Measurements from ENCODE around the gene KIAA0513. TPM values are rescaled to one million over a fixed set of nuclear protein-coding genes. Genes with fewer than 3 reads are reported as not detected.
A peak's percentile ranks its signal among the peaks of the same experiment; 100 is the strongest.

KIAA0513 gene
- total and polyA plus RNA-seq, 10 donors: 1.7 to 30.0 (median 21.9) TPM

- H3K27me3 ChIP-seq (replicated peaks in 1 of 7): no peaks in the 10 kb centered on the region
- H3K27ac ChIP-seq: peak overlapping the region in 1 of 8 donors; percentile 46
- no peaks in the 10 kb centered on the region for H3K9me3 ChIP-seq
- WGBS, 5 donors: 62 to 85% (median 71%) methylated on average over 15 of the region's 15 CpGs
- DNase-seq: no peak
- H3K4me3 ChIP-seq: no peak overlapping the region
- no peak for TF ChIP-seq POLR2A (IDR thresholded peaks at IDR 0.05)
- TF ChIP-seq, protein P1, sequence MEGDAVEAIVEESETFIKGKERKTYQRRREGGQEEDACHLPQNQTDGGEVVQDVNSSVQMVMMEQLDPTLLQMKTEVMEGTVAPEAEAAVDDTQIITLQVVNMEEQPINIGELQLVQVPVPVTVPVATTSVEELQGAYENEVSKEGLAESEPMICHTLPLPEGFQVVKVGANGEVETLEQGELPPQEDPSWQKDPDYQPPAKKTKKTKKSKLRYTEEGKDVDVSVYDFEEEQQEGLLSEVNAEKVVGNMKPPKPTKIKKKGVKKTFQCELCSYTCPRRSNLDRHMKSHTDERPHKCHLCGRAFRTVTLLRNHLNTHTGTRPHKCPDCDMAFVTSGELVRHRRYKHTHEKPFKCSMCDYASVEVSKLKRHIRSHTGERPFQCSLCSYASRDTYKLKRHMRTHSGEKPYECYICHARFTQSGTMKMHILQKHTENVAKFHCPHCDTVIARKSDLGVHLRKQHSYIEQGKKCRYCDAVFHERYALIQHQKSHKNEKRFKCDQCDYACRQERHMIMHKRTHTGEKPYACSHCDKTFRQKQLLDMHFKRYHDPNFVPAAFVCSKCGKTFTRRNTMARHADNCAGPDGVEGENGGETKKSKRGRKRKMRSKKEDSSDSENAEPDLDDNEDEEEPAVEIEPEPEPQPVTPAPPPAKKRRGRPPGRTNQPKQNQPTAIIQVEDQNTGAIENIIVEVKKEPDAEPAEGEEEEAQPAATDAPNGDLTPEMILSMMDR (IDR thresholded peaks at IDR 0.05 in 8 of 11, conservative IDR thresholded peaks at IDR 0.05 in 3 of 11): no peak
- TF ChIP-seq POLR2AphosphoS5 (IDR thresholded peaks at IDR 0.05): no peak
- intact Hi-C loops (cut with DNase I; ENCODE audit: low total_unique reads): no loop called here
- peaks cover 0 to 43% (median 2%) of the 10 kb centered on the region in 6 donors for H3K4me1 ChIP-seq
- H3K36me3 ChIP-seq: peaks cover 0 to 77% (median 3%) of the 10 kb centered on the region in 6 donors
Measured at GRCh38 chr16:85036236-85037049, 8.8 kb downstream of the KIAA0513 start.

GRCh38 chr16:85037050-85037410 is 9.4 kb downstream of the KIAA0513 start:
- H3K9me3 ChIP-seq: no peaks in the 10 kb centered on the region
- intact Hi-C loops (cut with DNase I; ENCODE audit: low total_unique reads): no loop called here
- TF ChIP-seq POLR2A (IDR thresholded peaks at IDR 0.05) (no peak), POLR2AphosphoS5 (IDR thresholded peaks at IDR 0.05) (no peak)
- TF ChIP-seq, protein P1 (IDR thresholded peaks at IDR 0.05 in 8 of 11, conservative IDR thresholded peaks at IDR 0.05 in 3 of 11): no peak
- H3K4me1 ChIP-seq: peaks cover 0 to 42% (median 2%) of the 10 kb centered on the region in 6 donors
- H3K36me3 ChIP-seq: peaks cover 0 to 74% (median under 1%) of the 10 kb centered on the region in 6 donors
- WGBS, 5 donors: 86 to 95% (median 93%) methylated on average over 7 of the region's 7 CpGs
- no peak for DNase-seq
- no peak overlapping the region for H3K4me3 ChIP-seq
- no peaks in the 10 kb centered on the region for H3K27me3 ChIP-seq (replicated peaks in 1 of 7)
- peak overlapping the region in 1 of 8 donors; percentile 46 for H3K27ac ChIP-seq

- WGBS, 5 donors: 78 to 91% (median 83%) methylated on average over 5 of the region's 5 CpGs
- Histone ChIP-seq H3K36me3 (peaks cover 0 to 68% (median 0%) of the 10 kb centered on the region in 6 donors), H3K27me3 (replicated peaks in 1 of 7) (no peaks in the 10 kb centered on the region), H3K4me1 (peaks cover 0 to 43% (median 2%) of the 10 kb centered on the region in 6 donors), H3K27ac (no peak overlapping the region), H3K9me3 (no peaks in the 10 kb centered on the region), H3K4me3 (no peak overlapping the region)
- TF ChIP-seq POLR2AphosphoS5 (IDR thresholded peaks at IDR 0.05): no peak
- TF ChIP-seq, protein P1 (IDR thresholded peaks at IDR 0.05 in 8 of 11, conservative IDR thresholded peaks at IDR 0.05 in 3 of 11): no peak
- TF ChIP-seq POLR2A (IDR thresholded peaks at IDR 0.05): no peak
- no peak for DNase-seq
- intact Hi-C loops (cut with DNase I; ENCODE audit: low total_unique reads): no loop called here
Measured at GRCh38 chr16:85037721-85038120, 10.1 kb downstream of the KIAA0513 start.

GRCh38 chr16:85040685-85041084 is 13.1 kb downstream of the KIAA0513 start:
- DNase-seq: no peak
- H3K4me1 ChIP-seq: peaks cover 0 to 34% (median 3%) of the 10 kb centered on the region in 6 donors
- no peak overlapping the region for H3K4me3 ChIP-seq
- 91 to 94% (median 92%) methylated on average over 6 of the region's 6 CpGs for WGBS, 5 donors
- H3K27me3 ChIP-seq (replicated peaks in 1 of 7): no peaks in the 10 kb centered on the region
- no peak for TF ChIP-seq POLR2AphosphoS5 (IDR thresholded peaks at IDR 0.05)
- TF ChIP-seq, protein P1 (IDR thresholded peaks at IDR 0.05 in 8 of 11, conservative IDR thresholded peaks at IDR 0.05 in 3 of 11): no peak
- no peaks in the 10 kb centered on the region for H3K9me3 ChIP-seq
- H3K27ac ChIP-seq: no peak overlapping the region
- intact Hi-C loops (cut with DNase I; ENCODE audit: low total_unique reads): no loop called here
- peaks cover 0 to 65% (median 0%) of the 10 kb centered on the region in 6 donors for H3K36me3 ChIP-seq

Measured in spleen (tissue), 11 donors.